SK-N-SH (cell line): ENCODE results near the gene CHKB. TPM values are rescaled to one million over a fixed set of nuclear protein-coding genes. Genes with fewer than 3 reads are reported as not detected.
A peak's percentile ranks its signal among the peaks of the same experiment; 100 is the strongest.

Experiments used
- CTCF ChIA-PET: fragments of 300-600, 350-600 bp; formaldehyde crosslinking; extraction: SDS; loops from one replicate; lab custom pipeline; 2021; lab: Yijun Ruan, JAX
- POLR2A ChIA-PET: fragments of 350-600 bp; sonication (Branson Sonifier 250); formaldehyde crosslinking; extraction: SDS; loops from one replicate; lab custom pipeline; 2020; ENCODE audit warnings: antibody characterized with exemption, inconsistent platforms; lab: Yijun Ruan, JAX
- DNase-seq: peaks from one replicate; pipeline ENCODE4 v3.0.0; 2012
- H2AFZ ChIP-seq: fragments of 200-600 bp; sonication (generic); 2 replicates; pipeline ENCODE4 v1.8.1; 2016; ENCODE audit warnings: antibody characterized with exemption, mild to moderate bottlenecking, low read depth
- H3F3A ChIP-seq: fragments of 200-600 bp; sonication (generic); replicated peaks from 2 replicates; pipeline ENCODE3; 2016; ENCODE audit warnings: antibody characterized with exemption, mild to moderate bottlenecking; ENCODE audit not compliant: insufficient read depth
- H3K27ac ChIP-seq, 2 experiments: fragments of 200-500 bp in 1 of 2; fragments of 200-600 bp in 1 of 2; sonication (Bioruptor generic) in 1 of 2; sonication (generic), shearing (Covaris generic) in 1 of 2; 2 replicates each; pipeline versions ENCODE4 v1.5.1 to v1.6.1; 2014 to 2016; ENCODE audit warnings: low read depth in 2 of 2, inconsistent platforms in 1 of 2, low read length in 1 of 2, mild to moderate bottlenecking in 1 of 2, mixed read lengths in 1 of 2
- H3K27me3 ChIP-seq: fragments of 200-600 bp; sonication (generic), shearing (Covaris generic); 2 replicates; pipeline ENCODE4 v1.6.1; 2016; ENCODE audit warnings: mixed run types; ENCODE audit not compliant: insufficient read depth
- H3K36me3 ChIP-seq, 2 experiments: fragments of 200-500 bp in 1 of 2; fragments of 200-600 bp in 1 of 2; sonication (Bioruptor generic) in 1 of 2; sonication (generic) in 1 of 2; replicated peaks in 1 of 2; 2 replicates each; pipeline versions ENCODE3 to v1.5.1; 2014 to 2016; ENCODE audit warnings: low read length in 1 of 2, mild to moderate bottlenecking in 1 of 2; ENCODE audit not compliant: insufficient read depth in 2 of 2, control insufficient read depth in 1 of 2
- H3K4me1 ChIP-seq, 2 experiments: fragments of 200-500 bp in 1 of 2; fragments of 200-600 bp in 1 of 2; sonication (Bioruptor generic) in 1 of 2; sonication (generic), shearing (Covaris generic) in 1 of 2; 2 replicates each; pipeline versions ENCODE4 v1.5.1 to v1.6.1; 2014 to 2016; ENCODE audit warnings: low read depth in 1 of 2, low read length in 1 of 2, mixed run types in 1 of 2; ENCODE audit not compliant: insufficient read depth in 2 of 2, control insufficient read depth in 1 of 2
- H3K4me2 ChIP-seq: fragments of 200-600 bp; sonication (generic), shearing (Covaris generic); 2 replicates; pipeline ENCODE4 v1.6.1; 2017; ENCODE audit warnings: mixed run types
- H3K4me3 ChIP-seq, 2 experiments: fragments of 200-500 bp in 1 of 2; fragments of 200-600 bp in 1 of 2; sonication (Bioruptor generic) in 1 of 2; sonication (generic), shearing (Covaris generic) in 1 of 2; 2 replicates each; pipeline versions ENCODE4 v1.5.1 to v1.8.1; 2014 to 2016; ENCODE audit warnings: low read depth in 2 of 2, inconsistent platforms in 1 of 2, low read length in 1 of 2, mild to moderate bottlenecking in 1 of 2, mixed read lengths in 1 of 2, moderate library complexity in 1 of 2
- H3K79me2 ChIP-seq: fragments of 200-600 bp; sonication (generic); 2 replicates; pipeline ENCODE4 v1.8.1; 2017; ENCODE audit warnings: mild to moderate bottlenecking; ENCODE audit not compliant: insufficient read depth
- H3K9ac ChIP-seq: fragments of 200-600 bp; sonication (generic); 2 replicates; pipeline ENCODE4 v1.6.1; 2017; ENCODE audit warnings: mixed run types
- H3K9me2 ChIP-seq: fragments of 200-600 bp; sonication (generic); 2 replicates; pipeline ENCODE4 v1.6.1; 2017; ENCODE audit warnings: mixed run types
- H3K9me3 ChIP-seq: fragments of 200-600 bp; sonication (generic); 2 replicates; pipeline ENCODE4 v1.6.1; 2017; ENCODE audit warnings: mixed run types, mild to moderate bottlenecking, moderate library complexity
- H4K20me1 ChIP-seq: fragments of 200-600 bp; sonication (generic); 2 replicates; pipeline ENCODE4 v1.6.1; 2017; ENCODE audit warnings: mild to moderate bottlenecking, mixed run types; ENCODE audit not compliant: insufficient read depth
- ELF1 ChIP-seq: IDR thresholded peaks from 2 replicates; pipeline ENCODE4 v1.4.0; 2012
- MAX ChIP-seq: IDR thresholded peaks from 2 replicates; pipeline ENCODE4 v1.4.0; 2012; ENCODE audit warnings: low read depth
- MXI1 ChIP-seq: IDR thresholded peaks from 2 replicates; pipeline ENCODE4 v1.6.1; 2012; ENCODE audit warnings: mild to moderate bottlenecking, low read depth, low read length, improper control_type of control experiment
- NFIC ChIP-seq: IDR thresholded peaks from 2 replicates; pipeline ENCODE4 v1.4.0; 2012; ENCODE audit warnings: borderline replicate concordance
- REST ChIP-seq: IDR thresholded peaks from 2 replicates; pipeline ENCODE4 v1.6.1; 2012; ENCODE audit warnings: mild to moderate bottlenecking, low read depth, low read length, moderate library complexity
- RXRA ChIP-seq: IDR thresholded peaks from 2 replicates; pipeline ENCODE4 v1.4.0; 2012; ENCODE audit warnings: low read depth, mild to moderate bottlenecking, borderline replicate concordance
- SIN3A ChIP-seq: IDR thresholded peaks from 2 replicates; pipeline ENCODE4 v1.6.1; 2012; ENCODE audit warnings: low read depth, mild to moderate bottlenecking, low read length, moderate library complexity, borderline replicate concordance
- TAF1 ChIP-seq: IDR thresholded peaks from 2 replicates; pipeline ENCODE4 v1.6.1; 2012; ENCODE audit warnings: low read depth, mild to moderate bottlenecking, low read length, moderate library complexity, borderline replicate concordance
- TCF12 ChIP-seq: IDR thresholded peaks from 2 replicates; pipeline ENCODE4 v1.4.0; 2012
- USF2 ChIP-seq: fragments of 150-350 bp; IDR thresholded peaks from 2 replicates; pipeline ENCODE4 v1.6.1; 2017; ENCODE audit warnings: antibody characterized with exemption, low read length, low read depth, borderline replicate concordance
- YY1 ChIP-seq: IDR thresholded peaks from 2 replicates; pipeline ENCODE4 v1.4.0; 2012; ENCODE audit warnings: low read depth, mild to moderate bottlenecking
- WGBS: methylation state at CpG from one replicate; pipeline ENCODE4 v1.1.6; 2017; ENCODE audit warnings: low lambda C conversion rate; 5-methylcytosine and 5-hydroxymethylcytosine counted together
- polyA plus RNA-seq, 3 experiments: library from polyadenylated mRNA; depleted of rRNA; stranded (reverse); fragments of >200 nt; gene quantifications; 2 replicates each; pipeline ENCODE4 v1.2.3, GENCODE V29; 2012
- TF ChIP-seq, protein P1 (sequence below): IDR thresholded peaks from 2 replicates; pipeline ENCODE4 v1.4.0; 2012; ENCODE audit warnings: low read depth, borderline replicate concordance

CHKB gene
- polyA plus RNA-seq, 1 of the 3 experiments (the other 2 are of a cell fraction) = 39.6 TPM

- H3K9me2 ChIP-seq = no peaks in the 10 kb centered on the region
Measured at GRCh38 chr22:50599816-50600455, 17.3 kb upstream of the CHKB start.

GRCh38 chr22:50597097-50597496 lies 14.4 kb upstream of the CHKB start:
- H3K4me2 ChIP-seq = no peak overlapping the region
- ChIA-PET CTCF (no interaction called here), POLR2A (interaction anchor here (0.6 kb wide), 1 partner anchor 123 kb away, joined by 3 read pairs; no protein-coding TSS in a partner anchor)
- no peaks in the 10 kb centered on the region for H4K20me1 ChIP-seq
- H3F3A ChIP-seq = no peaks in the 10 kb centered on the region
- no peaks in the 10 kb centered on the region for H3K9me3 ChIP-seq
- no peak overlapping the region for H3K27ac ChIP-seq
- H3K9me2 ChIP-seq = no peaks in the 10 kb centered on the region
- H3K4me1 ChIP-seq = peaks cover 0 to 8% of the 10 kb centered on the region in 2 experiments; a peak in 1 of 4 replicates
- no peak for DNase-seq
- H3K4me3 ChIP-seq = no peak overlapping the region
- H3K79me2 ChIP-seq = no peaks in the 10 kb centered on the region
- TF ChIP-seq YY1 = no peak
- no peak for TF ChIP-seq ELF1
- TF ChIP-seq MXI1 = no peak
- TF ChIP-seq USF2 = no peak
- TF ChIP-seq, protein P1, sequence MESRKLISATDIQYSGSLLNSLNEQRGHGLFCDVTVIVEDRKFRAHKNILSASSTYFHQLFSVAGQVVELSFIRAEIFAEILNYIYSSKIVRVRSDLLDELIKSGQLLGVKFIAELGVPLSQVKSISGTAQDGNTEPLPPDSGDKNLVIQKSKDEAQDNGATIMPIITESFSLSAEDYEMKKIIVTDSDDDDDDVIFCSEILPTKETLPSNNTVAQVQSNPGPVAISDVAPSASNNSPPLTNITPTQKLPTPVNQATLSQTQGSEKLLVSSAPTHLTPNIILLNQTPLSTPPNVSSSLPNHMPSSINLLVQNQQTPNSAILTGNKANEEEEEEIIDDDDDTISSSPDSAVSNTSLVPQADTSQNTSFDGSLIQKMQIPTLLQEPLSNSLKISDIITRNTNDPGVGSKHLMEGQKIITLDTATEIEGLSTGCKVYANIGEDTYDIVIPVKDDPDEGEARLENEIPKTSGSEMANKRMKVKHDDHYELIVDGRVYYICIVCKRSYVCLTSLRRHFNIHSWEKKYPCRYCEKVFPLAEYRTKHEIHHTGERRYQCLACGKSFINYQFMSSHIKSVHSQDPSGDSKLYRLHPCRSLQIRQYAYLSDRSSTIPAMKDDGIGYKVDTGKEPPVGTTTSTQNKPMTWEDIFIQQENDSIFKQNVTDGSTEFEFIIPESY = no peak
- TF ChIP-seq RXRA = no peak
- no peaks in the 10 kb centered on the region for H3K36me3 ChIP-seq
- no peak overlapping the region for H3K9ac ChIP-seq
- WGBS = 76% methylated on average over 5 of the region's 5 CpGs
- H3K27me3 ChIP-seq = no peaks in the 10 kb centered on the region
- no peak overlapping the region for H2AFZ ChIP-seq

More at GRCh38 chr22:50599816-50600455, 17.3 kb upstream of the CHKB start:
- H3K9me3 ChIP-seq = no peaks in the 10 kb centered on the region
- peaks cover 0 to 10% of the 10 kb centered on the region in 2 experiments; a peak in 1 of 4 replicates for H3K4me1 ChIP-seq
- H3K27ac ChIP-seq = peak overlapping the region in 1 of 2 experiments; percentile 51; a peak in 1 of 4 replicates
- H3K4me2 ChIP-seq = peak overlapping the region; percentile 71
- CTCF ChIA-PET = interaction anchor here (0.7 to 1.7 kb wide), 3 partner anchors 37 to 143 kb away, joined by 3 to 5 read pairs (median 5); partner anchors contain the start of genes SCO2 and SYCE3
- H4K20me1 ChIP-seq = no peaks in the 10 kb centered on the region
- H3K79me2 ChIP-seq = no peaks in the 10 kb centered on the region
- peak overlapping the region; percentile 26 to 51; a peak in 3 of 4 replicates for H3K4me3 ChIP-seq
- H2AFZ ChIP-seq = no peak overlapping the region
- H3K27me3 ChIP-seq = no peaks in the 10 kb centered on the region
- POLR2A ChIA-PET = interaction anchor here (0.6 to 1.1 kb wide), 4 partner anchors 10 to 74 kb away, joined by 3 read pairs; partner anchors contain the start of genes CHKB and SCO2
- no peaks in the 10 kb centered on the region for H3K36me3 ChIP-seq
- 18% methylated on average over 17 of the region's 52 CpGs for WGBS
- DNase-seq = peak; percentile 70
- no peak overlapping the region for H3K9ac ChIP-seq
- H3F3A ChIP-seq = no peaks in the 10 kb centered on the region
- 0 out of 2 replicates have a peak, but pooled peaks have one; percentile 48 for TF ChIP-seq MAX
- TF ChIP-seq NFIC = no peak
- TF ChIP-seq REST = peak; percentile 100
- no peak for TF ChIP-seq TAF1
- TF ChIP-seq SIN3A = peak; percentile 99
- no peak for TF ChIP-seq TCF12
- TF ChIP-seq MXI1 = peak; percentile 10; the same call in 1 of the 2 replicates
- TF ChIP-seq, all 33 proteins: peak for 4
